Fibroblast of the aortic adventitia (primary cell): Measurements from ENCODE around the gene TTYH3. TPM values are rescaled to one million over a fixed set of nuclear protein-coding genes. Genes with fewer than 3 reads are reported as not detected.
"Not testable (repeated sequence)": the region's sequence is repeated elsewhere in the genome, so short reads cannot be mapped to it uniquely, and the experiment has no call there.

Experiments used
- DNase-seq: peaks from one replicate; pipeline ENCODE4 v3.0.0-alpha.2; 2010; ENCODE audit warnings: low read depth
- H3K4me3 ChIP-seq: 2 replicates; pipeline ENCODE4 v1.5.1; 2011; ENCODE audit warnings: low read depth, mild to moderate bottlenecking, control low read depth, low read length, moderate library complexity
- CTCF ChIP-seq: IDR thresholded peaks from 2 replicates; pipeline ENCODE4 v1.5.1; 2011; ENCODE audit warnings: mild to moderate bottlenecking, low read length, control low read depth, inconsistent platforms; ENCODE audit not compliant: insufficient read depth
- total RNA-seq: library from RNA; depleted of rRNA; stranded (reverse); fragments of >200 nt; gene quantifications from 2 replicates; pipeline ENCODE4 v1.2.3, GENCODE V29; 2012; ENCODE audit warnings: low replicate concordance

TTYH3 gene
- total RNA-seq, 1 donor = 27.9 TPM

DNA sequence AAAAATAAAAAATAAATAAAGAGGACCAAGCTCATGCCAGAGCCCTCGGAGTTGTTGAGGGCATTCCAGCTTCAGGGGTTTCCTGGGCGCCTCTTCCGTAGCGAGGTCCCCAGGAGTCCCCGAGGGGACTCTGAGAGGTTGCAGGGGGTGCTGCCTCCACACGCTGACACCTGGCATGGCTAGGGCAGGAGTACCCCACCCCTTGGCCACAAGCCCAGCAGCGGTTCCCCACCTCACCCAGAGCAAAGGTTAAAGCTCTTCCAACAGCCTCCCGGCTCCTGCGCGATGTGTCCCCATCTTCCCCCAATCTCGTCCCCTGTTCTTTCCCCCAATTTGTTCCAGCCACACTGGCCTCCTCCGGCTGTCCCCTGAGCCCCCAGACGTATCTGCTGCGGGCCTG, 60.8 kb downstream of the TTYH3 start:
- H3K4me3 ChIP-seq = no peak overlapping the region
- DNase-seq = no peak
- no peak for TF ChIP-seq CTCF

DNA sequence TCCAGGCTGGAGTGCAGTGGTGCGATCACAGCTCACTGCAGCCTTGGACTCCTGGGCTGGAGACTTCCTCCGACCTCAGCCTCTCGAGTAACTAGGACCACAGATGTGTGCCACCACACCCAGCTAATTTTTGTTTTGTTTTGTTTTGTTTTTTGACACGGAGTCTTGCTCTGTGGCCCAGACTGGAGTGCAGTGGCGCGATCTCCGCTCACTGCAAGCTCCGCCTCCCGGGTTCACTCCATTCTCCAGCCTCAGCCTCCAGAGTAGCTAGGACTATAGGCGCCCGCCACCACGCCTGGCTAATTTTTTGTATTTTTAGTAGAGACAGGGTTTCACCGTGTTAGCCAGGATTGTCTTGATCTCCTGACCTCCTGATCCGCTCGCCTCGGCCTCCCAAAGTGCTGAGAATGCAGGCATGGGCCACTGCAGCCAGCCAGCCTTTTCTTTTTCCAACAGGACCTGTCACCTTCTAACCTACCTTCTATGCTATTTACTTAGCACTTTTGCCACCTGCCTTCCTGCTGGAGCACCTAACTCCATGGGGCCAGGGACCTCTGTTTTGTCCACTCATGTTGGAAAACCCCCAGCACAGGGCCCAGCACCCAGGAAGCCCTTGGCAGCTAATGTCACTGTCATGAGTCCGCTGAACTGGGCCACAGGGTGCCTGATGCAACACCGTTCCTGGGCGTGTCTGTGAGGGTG, 61.8 kb downstream of the TTYH3 start:
- H3K4me3 ChIP-seq, DNase-seq: not testable (repeated sequence)

- not testable (repeated sequence) for DNase-seq
Observed at GRCh38 chr7:2694122-2694436, 62.3 kb downstream of the TTYH3 start.

GRCh38 chr7:2698581-2699288, 66.9 kb downstream of the TTYH3 start:
- DNase-seq = no peak
- no peak for TF ChIP-seq CTCF
- no peak overlapping the region for H3K4me3 ChIP-seq

More at GRCh38 chr7:2694122-2694436, 62.3 kb downstream of the TTYH3 start:
- H3K4me3 ChIP-seq = not testable (repeated sequence)

- no peak overlapping the region for H3K4me3 ChIP-seq
- DNase-seq = no peak
- no peak for TF ChIP-seq CTCF
Observed at GRCh38 chr7:2699289-2699620, 67.5 kb downstream of the TTYH3 start.

DNA sequence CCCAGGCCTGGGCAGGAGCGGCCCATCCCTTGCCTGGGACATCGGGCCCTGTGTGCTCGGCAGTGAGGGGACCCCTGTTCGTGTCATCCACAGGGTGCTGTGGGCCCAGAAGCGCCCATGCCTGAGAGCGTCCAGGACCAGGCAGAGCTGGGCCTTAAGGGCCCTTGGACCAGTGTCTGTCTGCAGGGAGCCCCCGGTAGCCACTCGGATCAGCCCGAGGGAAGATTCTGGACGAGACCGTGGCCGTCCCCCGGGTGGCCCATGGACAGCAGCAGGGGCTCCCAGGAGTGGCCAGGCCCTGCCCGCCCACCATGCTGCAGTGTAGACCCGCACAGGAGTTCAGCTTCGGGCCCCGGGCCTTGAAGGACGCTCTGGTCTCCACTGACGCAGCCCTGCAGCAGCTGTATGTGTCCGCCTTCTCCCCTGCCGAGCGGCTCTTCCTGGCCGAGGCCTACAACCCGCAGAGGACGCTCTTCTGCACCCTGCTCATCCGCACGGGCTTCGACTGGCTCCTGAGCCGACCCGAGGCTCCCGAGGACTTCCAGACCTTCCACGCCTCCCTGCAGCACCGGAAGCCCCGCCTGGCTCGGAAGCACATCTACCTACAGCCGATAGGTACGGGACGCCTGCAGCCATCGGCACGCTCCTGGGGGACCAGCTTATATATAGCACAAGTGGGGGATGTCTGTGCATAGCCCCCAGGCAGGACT, 68.5 kb downstream of the TTYH3 start:
- no peak overlapping the region for H3K4me3 ChIP-seq
- TF ChIP-seq CTCF = no peak
- DNase-seq = no peak

DNA sequence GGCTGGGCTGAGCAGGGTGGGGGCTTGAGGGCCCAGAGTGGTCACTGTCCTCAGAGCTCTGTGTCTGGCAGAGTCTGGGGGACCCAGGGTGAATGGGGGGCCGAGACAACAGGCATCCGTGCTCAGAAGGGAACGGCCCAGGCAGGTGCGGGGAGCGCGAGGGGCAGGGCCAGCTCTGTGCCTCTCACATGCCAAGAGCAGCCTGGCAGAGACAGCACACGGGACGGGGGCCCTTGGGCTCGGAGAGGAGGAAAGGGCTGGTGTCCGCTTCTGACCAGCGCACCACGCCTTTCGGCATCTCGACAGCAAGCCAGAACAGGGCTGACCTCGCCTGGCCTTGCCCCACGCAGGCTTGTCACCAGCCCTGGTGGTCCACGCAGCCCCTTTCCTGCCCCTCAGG, 69.6 kb downstream of the TTYH3 start:
- no peak for DNase-seq
- no peak for TF ChIP-seq CTCF
- H3K4me3 ChIP-seq = no peak overlapping the region
